ENCODE measurements around the gene GAREM1.
"Not testable (repeated sequence)": the region's sequence is repeated elsewhere in the genome, so short reads cannot be mapped to it uniquely, and the experiment has no call there.

DNA sequence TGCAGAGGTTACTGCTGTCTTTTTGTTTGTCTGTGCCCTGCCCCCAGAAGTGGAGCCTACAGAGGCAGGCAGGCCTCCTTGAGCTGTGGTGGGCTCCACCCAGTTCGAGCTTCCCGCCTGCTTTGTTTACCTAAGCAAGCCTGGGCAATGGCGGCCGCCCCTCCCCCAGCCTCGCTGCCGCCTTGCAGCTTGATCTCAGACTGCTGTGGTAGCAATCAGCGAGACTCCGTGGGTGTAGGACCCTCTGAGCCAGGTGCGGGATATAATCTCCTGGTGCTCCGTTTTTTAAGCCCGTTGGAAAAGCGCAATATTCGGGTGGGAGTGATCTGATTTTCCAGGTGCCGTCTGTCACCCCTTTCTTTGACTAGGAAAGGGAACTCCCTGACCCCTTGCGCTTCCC lies 237.3 kb downstream of the GAREM1 start:
- TF ChIP-seq, protein P1, sequence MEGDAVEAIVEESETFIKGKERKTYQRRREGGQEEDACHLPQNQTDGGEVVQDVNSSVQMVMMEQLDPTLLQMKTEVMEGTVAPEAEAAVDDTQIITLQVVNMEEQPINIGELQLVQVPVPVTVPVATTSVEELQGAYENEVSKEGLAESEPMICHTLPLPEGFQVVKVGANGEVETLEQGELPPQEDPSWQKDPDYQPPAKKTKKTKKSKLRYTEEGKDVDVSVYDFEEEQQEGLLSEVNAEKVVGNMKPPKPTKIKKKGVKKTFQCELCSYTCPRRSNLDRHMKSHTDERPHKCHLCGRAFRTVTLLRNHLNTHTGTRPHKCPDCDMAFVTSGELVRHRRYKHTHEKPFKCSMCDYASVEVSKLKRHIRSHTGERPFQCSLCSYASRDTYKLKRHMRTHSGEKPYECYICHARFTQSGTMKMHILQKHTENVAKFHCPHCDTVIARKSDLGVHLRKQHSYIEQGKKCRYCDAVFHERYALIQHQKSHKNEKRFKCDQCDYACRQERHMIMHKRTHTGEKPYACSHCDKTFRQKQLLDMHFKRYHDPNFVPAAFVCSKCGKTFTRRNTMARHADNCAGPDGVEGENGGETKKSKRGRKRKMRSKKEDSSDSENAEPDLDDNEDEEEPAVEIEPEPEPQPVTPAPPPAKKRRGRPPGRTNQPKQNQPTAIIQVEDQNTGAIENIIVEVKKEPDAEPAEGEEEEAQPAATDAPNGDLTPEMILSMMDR (IDR thresholded peaks at IDR 0.05; ENCODE audit: borderline replicate concordance, extremely low read depth, low read length, poor library complexity, severe bottlenecking): not testable (repeated sequence)
- not testable (repeated sequence) for TF ChIP-seq EZH2 (IDR thresholded peaks at IDR 0.05; ENCODE audit: borderline replicate concordance, low read depth, low read length, severe bottlenecking)

All from DND-41 (cell line).